Activated B cell treated with CpG ODN at 0.5 μM for 24 hours (primary cell): Measurements from ENCODE around the gene SHISAL1. TPM values are rescaled to one million over a fixed set of nuclear protein-coding genes. Genes with fewer than 3 reads are reported as not detected.

Experiments
- ATAC-seq: fragments of 200-7000 bp; cut with Tn5 transposase; one replicate; pipeline ENCODE4 v1.10.0; 2021; ENCODE audit warnings: low read depth, mild to moderate bottlenecking, moderate library complexity
- CTCF ChIA-PET: fragments of 350-600 bp; sonication (Branson Sonifier 250); formaldehyde crosslinking; loops from one replicate; lab custom pipeline; 2021; ENCODE audit warnings: antibody characterized with exemption; lab: Charles Lee
- POLR2A ChIA-PET: fragments of 350-600 bp; sonication (Branson Sonifier 250); formaldehyde crosslinking; loops from one replicate; lab custom pipeline; 2021; ENCODE audit warnings: antibody characterized with exemption; lab: Charles Lee
- DNase-seq: peaks from one replicate; pipeline ENCODE4 v3.0.0; 2022
- H3K27ac Mint-ChIP-seq: one replicate; pipeline ENCODE4 v1.8.0; 2020; ENCODE audit warnings: mixed read lengths
- H3K27me3 Mint-ChIP-seq: one replicate; pipeline ENCODE4 v1.8.0; 2021; ENCODE audit warnings: mixed read lengths
- H3K36me3 Mint-ChIP-seq: one replicate; pipeline ENCODE4 v1.8.0; 2021; ENCODE audit warnings: low read depth, mixed read lengths
- H3K4me1 Mint-ChIP-seq: one replicate; pipeline ENCODE4 v1.8.0; 2021; ENCODE audit warnings: mixed read lengths
- H3K4me3 Mint-ChIP-seq: one replicate; pipeline ENCODE4 v1.8.0; 2020; ENCODE audit warnings: mild to moderate bottlenecking, mixed read lengths
- H3K9me3 Mint-ChIP-seq: one replicate; pipeline ENCODE4 v1.8.0; 2020; ENCODE audit warnings: mixed read lengths
- CTCF ChIP-seq: fragments of 200-600 bp; IDR thresholded peaks from one replicate; pipeline ENCODE4 v1.8.0; 2022; ENCODE audit warnings: antibody characterized with exemption, mild to moderate bottlenecking
- intact Hi-C: fragments of 100-400 bp; cut with micrococcal nuclease; formaldehyde crosslinking; loops from one replicate; pipeline ENCODE4 v1.15.1; 2024
- total RNA-seq: library from RNA; stranded (reverse); gene quantifications from 2 replicates; pipeline ENCODE4 v1.2.3, GENCODE V29; 2022

Gene SHISAL1
- total RNA-seq, 1 donor from 2014 or later = not detected

- POLR2A ChIA-PET = no interaction called here
- TF ChIP-seq CTCF = no peak
- Mint-ChIP-seq H3K4me1 (no peaks in the 10 kb centered on the region), H3K27ac (no peak overlapping the region), H3K27me3 (peaks cover 13% of the 10 kb centered on the region), H3K36me3 (no peaks in the 10 kb centered on the region), H3K4me3 (no peak overlapping the region), H3K9me3 (no peaks in the 10 kb centered on the region)
- DNase-seq = no peak
- intact Hi-C loops = no loop called here
- no peak for ATAC-seq
- CTCF ChIA-PET = no interaction called here
These were observed 6.0 kb upstream of the SHISAL1 start for GRCh38 chr22:44318751-44319150.

- TF ChIP-seq CTCF = no peak
- ATAC-seq (no peak), DNase-seq (no peak)
- no peaks in the 10 kb centered on the region for H3K36me3 Mint-ChIP-seq
- no peaks in the 10 kb centered on the region for H3K4me1 Mint-ChIP-seq
- POLR2A ChIA-PET = no interaction called here
- H3K9me3 Mint-ChIP-seq = no peaks in the 10 kb centered on the region
- no peak overlapping the region for H3K4me3 Mint-ChIP-seq
- CTCF ChIA-PET = no interaction called here
- intact Hi-C loops = no loop called here
- H3K27me3 Mint-ChIP-seq = peaks cover 9% of the 10 kb centered on the region
- no peak overlapping the region for H3K27ac Mint-ChIP-seq
These were observed 5.3 kb upstream of the SHISAL1 start for GRCh38 chr22:44317886-44318637.

- Mint-ChIP-seq H3K27ac (no peak overlapping the region), H3K4me3 (no peak overlapping the region), H3K4me1 (no peaks in the 10 kb centered on the region), H3K27me3 (peaks cover 4% of the 10 kb centered on the region), H3K36me3 (no peaks in the 10 kb centered on the region), H3K9me3 (no peaks in the 10 kb centered on the region)
- ChIA-PET CTCF (no interaction called here), POLR2A (no interaction called here)
- no peak for DNase-seq
- TF ChIP-seq CTCF = no peak
- no peak for ATAC-seq
- intact Hi-C loops = no loop called here
These were observed 4.3 kb upstream of the SHISAL1 start for GRCh38 chr22:44317123-44317444.

- Mint-ChIP-seq H3K27ac (no peak overlapping the region), H3K4me3 (no peak overlapping the region), H3K4me1 (no peaks in the 10 kb centered on the region), H3K36me3 (no peaks in the 10 kb centered on the region), H3K27me3 (peaks cover 4% of the 10 kb centered on the region), H3K9me3 (no peaks in the 10 kb centered on the region)
- ATAC-seq (no peak), DNase-seq (no peak)
- TF ChIP-seq CTCF = no peak
- POLR2A ChIA-PET = no interaction called here
- CTCF ChIA-PET = no interaction called here
- intact Hi-C loops = no loop called here
These were observed 3.8 kb upstream of the SHISAL1 start for GRCh38 chr22:44316393-44317122.

- no peak overlapping the region for H3K4me3 Mint-ChIP-seq
- no peak for TF ChIP-seq CTCF
- intact Hi-C loops = no loop called here
- no peaks in the 10 kb centered on the region for H3K36me3 Mint-ChIP-seq
- H3K9me3 Mint-ChIP-seq = no peaks in the 10 kb centered on the region
- no peaks in the 10 kb centered on the region for H3K4me1 Mint-ChIP-seq
- POLR2A ChIA-PET = no interaction called here
- H3K27ac Mint-ChIP-seq = no peak overlapping the region
- no peak for ATAC-seq
- DNase-seq = no peak
- CTCF ChIA-PET = no interaction called here
- H3K27me3 Mint-ChIP-seq = no peaks in the 10 kb centered on the region
These were observed 1.8 kb upstream of the SHISAL1 start for GRCh38 chr22:44314425-44315067.
